Measurements from ENCODE around the gene SMYD4.

Gene SMYD4

GRCh38 chr17:1753767-1754429, 75.8 kb downstream of the SMYD4 start:
- no peak for TF ChIP-seq CTCF (IDR thresholded peaks at IDR 0.05; ENCODE audit: low read depth, low read length)
- H3K4me3 ChIP-seq (ENCODE audit: low read depth, low read length) = no peak overlapping the region
- in situ Hi-C loops (cut with HindIII; ENCODE audit: low sequenced_read_pairs) = no loop called here
- DNase-seq (ENCODE audit: low read depth, low spot score) = no peak

GRCh38 chr17:1752425-1753262, 77.1 kb downstream of the SMYD4 start:
- in situ Hi-C loops (cut with HindIII; ENCODE audit: low sequenced_read_pairs) = no loop called here
- H3K4me3 ChIP-seq (ENCODE audit: low read depth, low read length) = no peak overlapping the region
- DNase-seq (ENCODE audit: low read depth, low spot score) = no peak
- TF ChIP-seq CTCF (IDR thresholded peaks at IDR 0.05; ENCODE audit: low read depth, low read length) = no peak

GRCh38 chr17:1750628-1751027, 79.1 kb downstream of the SMYD4 start:
- in situ Hi-C loops (cut with HindIII; ENCODE audit: low sequenced_read_pairs) = no loop called here
- no peak overlapping the region for H3K4me3 ChIP-seq (ENCODE audit: low read depth, low read length)
- no peak for TF ChIP-seq CTCF (IDR thresholded peaks at IDR 0.05; ENCODE audit: low read depth, low read length)
- no peak for DNase-seq (ENCODE audit: low read depth, low spot score)

- no peak for DNase-seq (ENCODE audit: low read depth, low spot score)
Measured at GRCh38 chr17:1746975-1747543, 82.6 kb downstream of the SMYD4 start.

GRCh38 chr17:1745513-1746020, 84.1 kb downstream of the SMYD4 start:
- in situ Hi-C loops (cut with HindIII; ENCODE audit: low sequenced_read_pairs) = no loop called here
- no peak for TF ChIP-seq CTCF (IDR thresholded peaks at IDR 0.05; ENCODE audit: low read depth, low read length)
- no peak for DNase-seq (ENCODE audit: low read depth, low spot score)
- no peak overlapping the region for H3K4me3 ChIP-seq (ENCODE audit: low read depth, low read length)

More at GRCh38 chr17:1746975-1747543, 82.6 kb downstream of the SMYD4 start:
- no peak for TF ChIP-seq CTCF (IDR thresholded peaks at IDR 0.05; ENCODE audit: low read depth, low read length)
- H3K4me3 ChIP-seq (ENCODE audit: low read depth, low read length) = no peak overlapping the region
- in situ Hi-C loops (cut with HindIII; ENCODE audit: low sequenced_read_pairs) = no loop called here

All from astrocyte of the spinal cord (primary cell).